Measurements from ENCODE around the gene SYT7. TPM values are rescaled to one million over a fixed set of nuclear protein-coding genes. Genes with fewer than 3 reads are reported as not detected.

Gene SYT7
- total and polyA plus RNA-seq, 2 of the 8 experiments (the other 6 are each of a cell fraction or from before 2014, with no cell fraction given): 9.6 to 10.5 TPM

- Histone ChIP-seq H3K14ac (ENCODE audit: insufficient read length) (no peak overlapping the region), H2BK12ac (ENCODE audit: low read depth, low read length) (no peak overlapping the region), H3K4me2 (ENCODE audit: insufficient read depth in 1 of 2, low read depth in 2 of 2, low read length in 2 of 2) (no peak overlapping the region), H3K4me3 (ENCODE audit: extremely low read depth in 1 of 4, insufficient read depth in 2 of 4, low read depth in 3 of 4, low read length in 4 of 4) (no peak overlapping the region), H3K4ac (replicated peaks; ENCODE audit: insufficient read length, low read depth, low read length) (no peak overlapping the region), H3K9ac (replicated peaks in 1 of 4; ENCODE audit: extremely low read depth in 1 of 4, low read depth in 3 of 4, low read length in 3 of 4) (no peak overlapping the region), H4K91ac (replicated peaks; ENCODE audit: insufficient read length, low read length) (no peak overlapping the region), H3K79me2 (ENCODE audit: control insufficient read depth in 1 of 2, insufficient read depth in 2 of 2, low read length in 2 of 2) (no peaks in the 10 kb centered on the region), H4K5ac (ENCODE audit: insufficient read length, low read depth, low read length) (no peak overlapping the region), H2BK15ac (ENCODE audit: low read length) (no peak overlapping the region), H2BK5ac (ENCODE audit: low read depth, low read length) (no peak overlapping the region), H3K23me2 (ENCODE audit: low read depth, low read length) (peaks cover 1% of the 10 kb centered on the region; the same call in 1 of the 2 replicates), H2BK20ac (ENCODE audit: low read length) (no peak overlapping the region), H4K8ac (ENCODE audit: extremely low read depth, insufficient read depth, low read length) (no peak overlapping the region), H3K9me3 (ENCODE audit: insufficient read depth in 2 of 2, low read depth in 1 of 2, low read length in 1 of 2) (no peaks in the 10 kb centered on the region), H4K20me1 (replicated peaks in 1 of 2; ENCODE audit: control insufficient read depth in 1 of 2, insufficient read depth in 2 of 2, low read length in 2 of 2) (peaks cover 4 to 18% of the 10 kb centered on the region in 2 experiments), H3K27me3 (replicated peaks in 1 of 4; ENCODE audit: control insufficient read depth in 3 of 4, extremely low read depth in 1 of 4, insufficient read depth in 3 of 4, low read length in 3 of 4) (peaks cover 0 to 9% (median 8%) of the 10 kb centered on the region in 4 experiments; a peak in 4 of 7 replicates), H3K18ac (ENCODE audit: extremely low read depth, low read length) (no peak overlapping the region), H3K56ac (replicated peaks; ENCODE audit: insufficient read length, low read depth, low read length) (no peak overlapping the region), H2AFZ (ENCODE audit: low read length) (no peak overlapping the region), H2AK5ac (ENCODE audit: low read depth, low read length) (no peak overlapping the region), H3K79me1 (ENCODE audit: low read depth, low read length) (no peaks in the 10 kb centered on the region; the same call in 1 of the 2 replicates), H3K23ac (ENCODE audit: insufficient read length) (no peak overlapping the region), H2BK120ac (replicated peaks; ENCODE audit: low read depth, low read length) (no peak overlapping the region), H3K4me1 (replicated peaks in 1 of 4; ENCODE audit: control insufficient read depth in 3 of 4, insufficient read depth in 4 of 4, low read length in 3 of 4) (peaks cover 0 to 7% (median 2%) of the 10 kb centered on the region in 4 experiments; a peak in 2 of 7 replicates), H3K36me3 (ENCODE audit: control insufficient read depth in 2 of 4, insufficient read depth in 4 of 4, low read length in 3 of 4) (no peaks in the 10 kb centered on the region), H3K27ac (ENCODE audit: low read depth, low read length) (no peak overlapping the region)
- FAIRE-seq (no peak), DNase-seq (ENCODE audit: low read depth in 1 of 2, low spot score in 2 of 2) (no peak)
- ChIA-PET POLR2A (ENCODE audit: partially characterized antibody) (no interaction called here), CTCF (ENCODE audit: partially characterized antibody) (interaction anchor here (0.5 to 23.7 kb wide), 14 partner anchors 3 to 122 kb away, joined by 3 to 330 read pairs (median 8); no protein-coding TSS in a partner anchor)
- WGBS, 2 experiments (ENCODE audit: extremely low coverage in 1 of 2, insufficient coverage in 1 of 2, insufficient read length in 1 of 2, insufficient replicate concordance in 2 of 2, low coverage in 1 of 2, low lambda C conversion rate in 2 of 2, missing lambda C conversion rate in 1 of 2): 82% methylated on average over 6 of the region's 6 CpGs; no CpG with 5 or more reads in 1 of the 2 experiments
- TF ChIP-seq RNF2 (IDR thresholded peaks at IDR 0.05; ENCODE audit: borderline replicate concordance, low read depth, low read length, missing control alignments, poor library complexity, severe bottlenecking): no peak
- no peak for TF ChIP-seq SP1 (IDR thresholded peaks at IDR 0.05; ENCODE audit: low read depth, low read length)
- TF ChIP-seq MAX (IDR thresholded peaks at IDR 0.05): no peak
- TF ChIP-seq SAP30 (IDR thresholded peaks at IDR 0.05; ENCODE audit: insufficient read depth, insufficient replicate concordance, low read length): no peak
- TF ChIP-seq HDAC2 (IDR thresholded peaks at IDR 0.05; ENCODE audit: borderline replicate concordance in 1 of 2, low read depth in 2 of 2, low read length in 2 of 2): no peak
- TF ChIP-seq YY1 (IDR thresholded peaks at IDR 0.05; ENCODE audit: low read depth, low read length): no peak
- TF ChIP-seq SIX5 (IDR thresholded peaks at IDR 0.05; ENCODE audit: low read depth, low read length): no peak
- TF ChIP-seq BCL11A (IDR thresholded peaks at IDR 0.05; ENCODE audit: low read depth in 2 of 2, low read length in 2 of 2): no peak
- no peak for TF ChIP-seq TBP (IDR thresholded peaks at IDR 0.05; ENCODE audit: low read depth, low read length)
- TF ChIP-seq BRCA1 (IDR thresholded peaks at IDR 0.05; ENCODE audit: low read depth, low read length): no peak
- TF ChIP-seq TEAD4 (IDR thresholded peaks at IDR 0.05; ENCODE audit: low read depth, low read length): no peak
- TF ChIP-seq RBBP5 (IDR thresholded peaks at IDR 0.05; ENCODE audit: borderline replicate concordance, low read depth, low read length): no peak
- TF ChIP-seq NRF1 (IDR thresholded peaks at IDR 0.05; ENCODE audit: low read depth, low read length): no peak
- no peak for TF ChIP-seq KDM5A (IDR thresholded peaks at IDR 0.05; ENCODE audit: low read length)
These were observed 20.1 kb downstream of the SYT7 start for GRCh38 chr11:61560751-61561150.

All from H1 (cell line).